ENCODE results near the gene ADAMTSL1. TPM values are rescaled to one million over a fixed set of nuclear protein-coding genes. Genes with fewer than 3 reads are reported as not detected.
"Not testable (repeated sequence)": the region's sequence is repeated elsewhere in the genome, so short reads cannot be mapped to it uniquely, and the experiment has no call there.

ADAMTSL1 gene
- total RNA-seq, 2 donors from 2014 or later, result not detected

DNA sequence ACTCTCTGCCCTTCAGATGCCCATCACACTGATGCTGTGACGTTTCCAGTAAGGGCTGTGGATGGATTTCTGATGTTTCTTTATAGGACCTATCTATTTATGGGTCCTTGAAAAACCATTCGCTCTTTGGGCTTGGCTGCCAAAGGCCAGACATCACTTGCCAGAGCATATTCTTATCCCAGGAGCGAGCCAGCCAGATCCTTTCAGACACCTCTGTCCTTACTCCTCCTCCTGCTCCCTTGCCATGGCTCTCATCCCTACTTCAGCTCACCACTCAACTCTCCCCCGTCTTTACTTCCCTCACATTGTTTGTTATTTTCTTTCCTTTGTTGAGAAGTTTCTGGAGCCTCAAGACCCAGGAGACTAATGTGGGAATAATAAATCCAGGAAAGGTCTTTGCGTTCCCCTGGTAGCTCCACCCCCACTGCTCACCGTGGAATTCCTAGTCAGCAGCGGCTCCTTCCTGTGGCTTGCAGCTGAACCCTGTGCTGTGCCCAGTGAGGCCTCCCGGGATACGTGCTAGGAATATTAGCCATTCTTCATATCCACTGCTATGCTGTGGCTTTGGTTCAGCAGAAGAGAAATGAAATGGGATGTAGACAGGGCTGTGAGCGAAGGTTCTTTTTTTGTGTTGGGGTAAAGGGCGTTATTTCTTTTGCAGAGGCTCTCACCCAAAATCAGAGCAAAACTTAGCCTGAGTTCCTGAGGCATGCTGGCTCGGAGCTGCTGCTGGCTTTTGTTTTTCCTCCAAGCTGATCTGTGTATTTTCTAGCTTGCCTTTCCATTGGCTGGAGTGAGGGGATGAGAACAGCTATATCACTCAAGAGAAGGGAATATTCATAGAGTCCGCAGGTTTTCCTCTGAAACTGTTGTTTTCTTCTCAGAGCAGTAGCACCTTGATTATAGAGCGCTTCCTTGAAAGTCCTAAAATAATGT, 387.9 kb downstream of the ADAMTSL1 start:
- Mint-ChIP-seq H3K9me3 (no peaks in the 10 kb centered on the region), H3K4me1 (ENCODE audit: low read depth) (no peaks in the 10 kb centered on the region), H3K4me3 (no peak overlapping the region), H3K27me3 (ENCODE audit: low read depth) (no peaks in the 10 kb centered on the region), H3K27ac (no peak overlapping the region), H3K36me3 (ENCODE audit: insufficient read depth in 2 of 2) (no peaks in the 10 kb centered on the region)
- DNase-seq, result no peak
- ATAC-seq (replicated peaks in 1 of 2), result no peak

- no peaks in the 10 kb centered on the region for H3K36me3 Mint-ChIP-seq (ENCODE audit: insufficient read depth in 2 of 2)
These were observed 389.8 kb downstream of the ADAMTSL1 start for GRCh38 chr9:18863791-18864190.

GRCh38 chr9:18864516-18864915, 390.6 kb downstream of the ADAMTSL1 start:
- Mint-ChIP-seq H3K4me3 (no peak overlapping the region), H3K9me3 (peaks cover 4% of the 10 kb centered on the region in 2 donors), H3K4me1 (ENCODE audit: low read depth) (no peaks in the 10 kb centered on the region), H3K27ac (no peak overlapping the region), H3K36me3 (ENCODE audit: insufficient read depth in 2 of 2) (no peaks in the 10 kb centered on the region), H3K27me3 (ENCODE audit: low read depth) (no peaks in the 10 kb centered on the region)
- ATAC-seq (replicated peaks in 1 of 2) (no peak), DNase-seq (no peak)

More at GRCh38 chr9:18863791-18864190, 389.8 kb downstream of the ADAMTSL1 start:
- H3K9me3 Mint-ChIP-seq, result peaks cover 2% of the 10 kb centered on the region in 2 donors
- no peak overlapping the region for H3K4me3 Mint-ChIP-seq
- ATAC-seq (replicated peaks in 1 of 2) (no peak), DNase-seq (no peak)
- no peak overlapping the region for H3K27ac Mint-ChIP-seq
- no peaks in the 10 kb centered on the region for H3K27me3 Mint-ChIP-seq (ENCODE audit: low read depth)
- no peaks in the 10 kb centered on the region for H3K4me1 Mint-ChIP-seq (ENCODE audit: low read depth)

DNA sequence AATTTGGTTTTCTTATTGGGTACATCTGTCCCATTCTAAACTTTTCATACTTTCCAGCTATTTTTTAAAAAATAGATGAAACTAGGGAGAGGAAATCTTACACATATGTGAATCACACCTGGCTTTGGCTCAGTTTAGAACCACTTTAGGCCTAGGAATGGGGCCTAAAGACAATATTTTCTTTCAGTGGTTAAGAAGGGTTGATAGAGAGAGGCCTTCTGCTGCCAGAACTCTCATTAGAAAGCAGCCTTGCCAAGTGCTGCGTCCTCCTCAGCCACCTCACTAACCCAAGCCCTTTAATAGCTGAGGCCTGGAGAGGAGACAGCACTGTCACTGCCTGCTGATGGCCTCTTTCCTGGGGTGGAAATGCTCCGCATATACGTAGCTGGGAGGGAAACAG, 391.6 kb downstream of the ADAMTSL1 start:
- no peaks in the 10 kb centered on the region for H3K4me1 Mint-ChIP-seq (ENCODE audit: low read depth)

GRCh38 chr9:18866121-18866831, 392.3 kb downstream of the ADAMTSL1 start:
- H3K4me1 Mint-ChIP-seq (ENCODE audit: low read depth), result no peaks in the 10 kb centered on the region
- H3K27ac Mint-ChIP-seq, result no peak overlapping the region
- H3K4me3 Mint-ChIP-seq, result no peak overlapping the region
- H3K36me3 Mint-ChIP-seq (ENCODE audit: insufficient read depth in 2 of 2), result no peaks in the 10 kb centered on the region
- ATAC-seq (replicated peaks in 1 of 2), result no peak
- no peak for DNase-seq
- peaks cover 5 to 8% of the 10 kb centered on the region in 2 donors for H3K9me3 Mint-ChIP-seq
- H3K27me3 Mint-ChIP-seq (ENCODE audit: low read depth), result no peaks in the 10 kb centered on the region

More for the DNA sequence above, 391.6 kb downstream of the ADAMTSL1 start:
- Mint-ChIP-seq H3K4me3 (no peak overlapping the region), H3K9me3 (peaks cover 4 to 6% of the 10 kb centered on the region in 2 donors), H3K36me3 (ENCODE audit: insufficient read depth in 2 of 2) (no peaks in the 10 kb centered on the region), H3K27ac (no peak overlapping the region), H3K27me3 (ENCODE audit: low read depth) (no peaks in the 10 kb centered on the region)
- ATAC-seq (replicated peaks in 1 of 2), result no peak
- DNase-seq, result no peak

DNA sequence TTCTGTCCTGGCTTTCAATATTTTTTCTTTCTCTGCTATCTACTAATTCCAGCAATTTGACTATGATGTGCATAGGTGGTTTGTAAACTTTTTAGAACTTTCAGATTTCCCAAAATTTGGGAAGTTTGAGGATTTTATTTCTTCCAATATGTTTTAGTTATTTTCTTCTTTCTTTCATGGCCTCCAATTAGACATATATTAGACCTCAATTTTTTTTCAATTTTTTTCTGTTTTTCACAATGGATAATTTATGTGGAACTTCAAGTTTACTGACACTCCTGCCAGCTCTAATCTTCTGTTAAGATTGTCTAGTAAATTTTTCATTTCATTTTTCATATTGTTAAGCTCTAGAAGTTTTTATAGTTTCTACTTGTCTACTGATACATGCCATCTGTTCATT, 395.8 kb downstream of the ADAMTSL1 start:
- ATAC-seq (replicated peaks in 1 of 2), result no peak
- Mint-ChIP-seq H3K9me3 (peaks cover 8 to 13% of the 10 kb centered on the region in 2 donors), H3K36me3 (ENCODE audit: insufficient read depth in 2 of 2) (peaks cover 0 to 2% of the 10 kb centered on the region in 2 donors), H3K4me1 (ENCODE audit: low read depth) (no peaks in the 10 kb centered on the region), H3K4me3 (no peak overlapping the region), H3K27me3 (ENCODE audit: low read depth) (no peaks in the 10 kb centered on the region), H3K27ac (no peak overlapping the region)
- no peak for DNase-seq

GRCh38 chr9:18874069-18874468, 400.1 kb downstream of the ADAMTSL1 start:
- Mint-ChIP-seq H3K4me1 (ENCODE audit: low read depth) (no peaks in the 10 kb centered on the region), H3K4me3 (no peak overlapping the region), H3K27ac (no peak overlapping the region), H3K36me3 (ENCODE audit: insufficient read depth in 2 of 2) (peaks cover 0 to 2% of the 10 kb centered on the region in 2 donors), H3K9me3 (peaks cover 4 to 10% of the 10 kb centered on the region in 2 donors), H3K27me3 (ENCODE audit: low read depth) (peaks cover 10% of the 10 kb centered on the region)
- ATAC-seq (replicated peaks in 1 of 2), result no peak
- no peak for DNase-seq

GRCh38 chr9:18874990-18875389, 401.0 kb downstream of the ADAMTSL1 start:
- DNase-seq; H3K4me1 Mint-ChIP-seq (ENCODE audit: low read depth); H3K4me3 Mint-ChIP-seq; H3K27ac Mint-ChIP-seq; H3K9me3 Mint-ChIP-seq; H3K36me3 Mint-ChIP-seq (ENCODE audit: insufficient read depth in 2 of 2); ATAC-seq (replicated peaks in 1 of 2): not testable (repeated sequence)
- H3K27me3 Mint-ChIP-seq (ENCODE audit: low read depth), result peaks cover 12% of the 10 kb centered on the region

DNA sequence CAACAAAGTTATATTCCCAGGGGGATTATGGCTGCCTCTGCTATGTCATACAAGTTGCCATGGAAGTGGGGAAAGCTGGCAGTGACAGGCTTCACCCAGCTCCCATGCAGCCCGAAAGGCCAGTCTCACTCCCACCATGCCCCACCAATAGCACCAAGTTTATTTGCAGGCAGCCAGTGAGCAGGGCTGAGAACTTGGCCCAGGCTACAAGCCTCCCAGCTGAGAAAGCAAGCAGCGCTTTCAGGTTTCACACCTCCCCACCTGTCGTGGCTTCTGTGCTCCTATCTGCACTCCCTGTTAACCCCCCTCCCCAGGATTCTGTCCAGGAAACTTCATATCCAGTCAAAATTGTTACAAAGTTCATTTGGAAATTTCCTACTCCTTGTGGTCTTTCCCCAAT, 404.0 kb downstream of the ADAMTSL1 start:
- Mint-ChIP-seq H3K4me1 (ENCODE audit: low read depth) (no peaks in the 10 kb centered on the region), H3K27ac (no peak overlapping the region), H3K27me3 (ENCODE audit: low read depth) (peaks cover 15% of the 10 kb centered on the region), H3K9me3 (no peaks in the 10 kb centered on the region), H3K36me3 (ENCODE audit: insufficient read depth in 2 of 2) (no peaks in the 10 kb centered on the region), H3K4me3 (no peak overlapping the region)
- ATAC-seq (replicated peaks in 1 of 2), result no peak
- DNase-seq, result no peak

DNA sequence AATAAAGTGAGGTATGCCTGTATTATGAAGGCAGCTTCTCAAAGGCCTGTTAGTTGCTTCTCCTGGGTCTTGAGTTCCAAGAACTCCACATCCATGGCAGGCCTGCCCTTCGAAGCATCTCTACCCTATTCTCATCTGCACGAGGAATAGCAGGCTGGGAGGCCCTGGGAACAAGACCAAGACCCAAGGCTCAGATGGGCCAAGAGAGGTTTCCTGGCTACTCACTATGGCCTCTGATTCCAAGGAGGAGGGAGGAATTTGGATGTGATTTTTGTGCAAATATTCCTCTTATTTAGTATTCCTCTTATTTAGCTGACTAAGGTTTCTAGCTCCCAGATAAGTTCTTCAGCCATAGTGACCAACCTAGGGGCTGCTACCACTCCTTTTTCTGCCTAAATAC, 407.8 kb downstream of the ADAMTSL1 start:
- H3K4me1 Mint-ChIP-seq (ENCODE audit: low read depth), result no peaks in the 10 kb centered on the region
- ATAC-seq (replicated peaks in 1 of 2) (no peak), DNase-seq (no peak)
- peaks cover 18% of the 10 kb centered on the region for H3K27me3 Mint-ChIP-seq (ENCODE audit: low read depth)
- no peak overlapping the region for H3K27ac Mint-ChIP-seq
- no peak overlapping the region for H3K4me3 Mint-ChIP-seq
- no peaks in the 10 kb centered on the region for H3K36me3 Mint-ChIP-seq (ENCODE audit: insufficient read depth in 2 of 2)
- no peaks in the 10 kb centered on the region for H3K9me3 Mint-ChIP-seq

DNA sequence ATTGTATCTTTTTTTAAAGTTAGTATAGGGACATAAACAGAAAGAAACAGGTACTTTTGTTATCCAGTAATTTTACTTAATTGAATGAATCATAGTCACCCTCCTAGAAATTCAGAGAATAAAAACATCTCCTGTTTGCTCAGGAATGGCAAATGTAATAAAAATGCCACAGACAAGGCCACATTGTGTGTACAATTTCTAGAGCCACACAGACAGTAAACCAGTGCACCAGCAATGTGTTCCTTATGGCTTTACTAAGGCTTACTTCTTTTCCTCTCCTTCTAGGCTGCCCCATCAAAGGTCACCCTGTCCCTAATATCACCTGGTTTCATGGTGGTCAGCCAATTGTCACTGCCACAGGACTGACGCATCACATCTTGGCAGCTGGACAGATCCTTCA, 413.6 kb downstream of the ADAMTSL1 start:
- H3K4me1 Mint-ChIP-seq (ENCODE audit: low read depth), result no peaks in the 10 kb centered on the region
- no peak overlapping the region for H3K27ac Mint-ChIP-seq

GRCh38 chr9:18888290-18888689, 414.3 kb downstream of the ADAMTSL1 start:
- Mint-ChIP-seq H3K4me3 (no peak overlapping the region), H3K27me3 (ENCODE audit: low read depth) (peaks cover 3% of the 10 kb centered on the region), H3K27ac (no peak overlapping the region), H3K36me3 (ENCODE audit: insufficient read depth in 2 of 2) (no peaks in the 10 kb centered on the region), H3K4me1 (ENCODE audit: low read depth) (no peaks in the 10 kb centered on the region), H3K9me3 (no peaks in the 10 kb centered on the region)
- ATAC-seq (replicated peaks in 1 of 2), result no peak
- DNase-seq, result no peak

More for the DNA sequence above, 413.6 kb downstream of the ADAMTSL1 start:
- ATAC-seq (replicated peaks in 1 of 2), result no peak
- H3K9me3 Mint-ChIP-seq, result no peaks in the 10 kb centered on the region
- H3K36me3 Mint-ChIP-seq (ENCODE audit: insufficient read depth in 2 of 2), result no peaks in the 10 kb centered on the region
- H3K4me3 Mint-ChIP-seq, result no peak overlapping the region
- DNase-seq, result no peak
- peaks cover 5% of the 10 kb centered on the region for H3K27me3 Mint-ChIP-seq (ENCODE audit: low read depth)

DNA sequence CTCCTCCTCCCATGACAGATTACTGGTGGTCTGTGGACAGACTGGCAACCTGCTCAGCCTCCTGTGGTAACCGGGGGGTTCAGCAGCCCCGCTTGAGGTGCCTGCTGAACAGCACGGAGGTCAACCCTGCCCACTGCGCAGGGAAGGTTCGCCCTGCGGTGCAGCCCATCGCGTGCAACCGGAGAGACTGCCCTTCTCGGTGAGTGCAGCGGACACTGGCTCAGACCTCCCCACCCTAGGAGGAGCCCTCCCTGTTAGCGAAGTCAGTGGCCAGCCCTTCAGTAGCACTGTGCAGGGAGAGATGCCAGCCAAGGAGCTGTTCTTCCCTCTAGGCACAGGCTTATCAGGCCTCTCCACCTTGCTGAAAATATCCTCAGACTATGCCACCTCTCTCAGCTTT, 415.6 kb downstream of the ADAMTSL1 start:
- Mint-ChIP-seq H3K9me3 (peaks cover 3% of the 10 kb centered on the region in 2 donors), H3K4me3 (no peak overlapping the region), H3K27me3 (ENCODE audit: low read depth) (no peaks in the 10 kb centered on the region), H3K27ac (no peak overlapping the region), H3K4me1 (ENCODE audit: low read depth) (no peaks in the 10 kb centered on the region), H3K36me3 (ENCODE audit: insufficient read depth in 2 of 2) (peaks cover under 1 to 2% of the 10 kb centered on the region in 2 donors)
- DNase-seq, result no peak
- no peak for ATAC-seq (replicated peaks in 1 of 2)
